ENCODE results near the gene SPAG16. TPM values are rescaled to one million over a fixed set of nuclear protein-coding genes. Genes with fewer than 3 reads are reported as not detected.

Gene SPAG16
- total RNA-seq, 1 experiment from 2014 or later, result 17.3 TPM

DNA sequence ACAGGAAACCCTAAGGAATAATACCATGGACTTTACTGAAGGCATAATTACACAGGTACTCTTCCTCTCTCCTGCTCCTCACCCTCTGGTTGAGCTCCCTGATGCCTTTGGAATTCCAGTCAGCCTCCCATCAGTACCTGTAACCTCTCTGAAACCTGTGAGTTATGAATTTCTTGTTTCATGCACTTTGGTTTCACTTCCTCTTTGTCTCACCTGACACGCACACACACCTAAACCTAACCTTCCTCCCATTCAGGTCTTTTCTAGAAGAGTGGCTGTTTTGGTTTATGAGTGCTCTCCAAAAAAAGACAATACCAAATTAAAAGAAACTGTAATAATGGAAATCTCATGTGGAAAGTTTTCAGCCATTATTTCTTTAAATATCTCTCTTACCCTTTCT, 675.3 kb downstream of the SPAG16 start:
- Histone ChIP-seq H2BK15ac (ENCODE audit: low read depth, low read length) (no peak overlapping the region), H3K23ac (ENCODE audit: insufficient read length, low read depth, low read length) (no peak overlapping the region), H3K14ac (ENCODE audit: insufficient read depth, low read length) (no peak overlapping the region), H2BK20ac (ENCODE audit: low read depth, low read length, poor library complexity, severe bottlenecking) (no peak overlapping the region), H2BK120ac (ENCODE audit: low read depth, low read length, poor library complexity, severe bottlenecking) (no peak overlapping the region), H2BK5ac (ENCODE audit: insufficient read length, low read length) (no peak overlapping the region), H3K4me2 (ENCODE audit: insufficient read depth, insufficient read length, low read length) (no peak overlapping the region), H4K91ac (ENCODE audit: insufficient read length, low read depth, low read length) (no peak overlapping the region), H4K20me1 (ENCODE audit: control insufficient read depth, insufficient read depth, insufficient read length) (no peaks in the 10 kb centered on the region), H3K27ac (ENCODE audit: insufficient read length, low read depth, low read length) (no peak overlapping the region), H3K9ac (ENCODE audit: extremely low read depth, insufficient read length, low read length) (no peak overlapping the region), H2AFZ (ENCODE audit: low read length) (no peak overlapping the region), H3K18ac (ENCODE audit: insufficient read length, low read depth, low read length) (no peak overlapping the region), H3K9me3 (ENCODE audit: control insufficient read depth, low read depth, low read length) (no peaks in the 10 kb centered on the region), H3K4ac (ENCODE audit: low read depth, low read length) (no peak overlapping the region), H4K5ac (ENCODE audit: insufficient read length, low read depth, low read length) (no peak overlapping the region), H3K27me3 (ENCODE audit: insufficient read depth, low read length) (no peaks in the 10 kb centered on the region), H4K8ac (replicated peaks; ENCODE audit: insufficient read length, low read depth, low read length) (no peak overlapping the region), H3K79me1 (ENCODE audit: insufficient read depth, low read depth, low read length, poor library complexity, severe bottlenecking) (no peaks in the 10 kb centered on the region), H3K4me1 (ENCODE audit: insufficient read depth, low read length) (no peaks in the 10 kb centered on the region), H3K56ac (ENCODE audit: insufficient read length, low read depth, low read length) (no peak overlapping the region), H2BK12ac (ENCODE audit: insufficient read length, low read depth, low read length) (no peak overlapping the region), H3K79me2 (ENCODE audit: insufficient read depth, low read length) (no peaks in the 10 kb centered on the region), H2AK5ac (ENCODE audit: insufficient read length, low read length) (no peak overlapping the region), H3T11ph (ENCODE audit: low read length) (no peak overlapping the region), H3K23me2 (ENCODE audit: insufficient read length, low read depth, low read length, poor library complexity, severe bottlenecking) (no peaks in the 10 kb centered on the region)
- Mint-ChIP-seq H3K9me3 (peaks cover 2 to 3% of the 10 kb centered on the region in 2 experiments; a peak in 2 of 5 replicates), H3K4me3 (no peak overlapping the region), H3K4me1 (no peaks in the 10 kb centered on the region), H3K27ac (peak overlapping the region in 1 of 3 experiments; percentile 86; a peak in 1 of 7 replicates), H3K36me3 (ENCODE audit: insufficient read depth in 1 of 3, low read depth in 3 of 3) (no peaks in the 10 kb centered on the region), H3K27me3 (ENCODE audit: low read depth) (no peaks in the 10 kb centered on the region)
- TF ChIP-seq, protein P1, sequence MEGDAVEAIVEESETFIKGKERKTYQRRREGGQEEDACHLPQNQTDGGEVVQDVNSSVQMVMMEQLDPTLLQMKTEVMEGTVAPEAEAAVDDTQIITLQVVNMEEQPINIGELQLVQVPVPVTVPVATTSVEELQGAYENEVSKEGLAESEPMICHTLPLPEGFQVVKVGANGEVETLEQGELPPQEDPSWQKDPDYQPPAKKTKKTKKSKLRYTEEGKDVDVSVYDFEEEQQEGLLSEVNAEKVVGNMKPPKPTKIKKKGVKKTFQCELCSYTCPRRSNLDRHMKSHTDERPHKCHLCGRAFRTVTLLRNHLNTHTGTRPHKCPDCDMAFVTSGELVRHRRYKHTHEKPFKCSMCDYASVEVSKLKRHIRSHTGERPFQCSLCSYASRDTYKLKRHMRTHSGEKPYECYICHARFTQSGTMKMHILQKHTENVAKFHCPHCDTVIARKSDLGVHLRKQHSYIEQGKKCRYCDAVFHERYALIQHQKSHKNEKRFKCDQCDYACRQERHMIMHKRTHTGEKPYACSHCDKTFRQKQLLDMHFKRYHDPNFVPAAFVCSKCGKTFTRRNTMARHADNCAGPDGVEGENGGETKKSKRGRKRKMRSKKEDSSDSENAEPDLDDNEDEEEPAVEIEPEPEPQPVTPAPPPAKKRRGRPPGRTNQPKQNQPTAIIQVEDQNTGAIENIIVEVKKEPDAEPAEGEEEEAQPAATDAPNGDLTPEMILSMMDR (conservative IDR thresholded peaks at IDR 0.05), result no peak
- no CpG with 5 or more reads among the region's 1 CpG for WGBS (ENCODE audit: extremely low coverage, insufficient read length, low lambda C conversion rate)
- no peak for DNase-seq

Data from H9 (cell line).